Nephron (organoid): ENCODE data around the gene HSF5.
A peak's percentile ranks its signal among the peaks of the same experiment; 100 is the strongest.

Experiments
- H3K27ac Mint-ChIP-seq, 3 experiments: 2 replicates each; pipeline ENCODE4 v1.8.0; 2020; ENCODE audit warnings: mixed read lengths in 3 of 3, mild to moderate bottlenecking in 2 of 3, moderate library complexity in 1 of 3
- H3K27me3 Mint-ChIP-seq: 2 replicates; pipeline ENCODE4 v1.8.0; 2021; ENCODE audit warnings: low read depth, mild to moderate bottlenecking, moderate library complexity, mixed read lengths
- H3K36me3 Mint-ChIP-seq: 2 replicates; pipeline ENCODE4 v1.8.0; 2020; ENCODE audit warnings: low read depth, mixed read lengths
- H3K4me1 Mint-ChIP-seq: 2 replicates; pipeline ENCODE4 v1.8.0; 2020; ENCODE audit warnings: mixed read lengths
- H3K4me3 Mint-ChIP-seq, 3 experiments: 2 replicates each; pipeline ENCODE4 v1.8.0; 2020; ENCODE audit warnings: mild to moderate bottlenecking in 3 of 3, mixed read lengths in 3 of 3, moderate library complexity in 2 of 3
- H3K9me3 Mint-ChIP-seq: 2 replicates; pipeline ENCODE4 v1.8.0; 2020; ENCODE audit warnings: mixed read lengths
- CTCF ChIP-seq, 3 experiments: fragments of 200-600 bp; sonication (generic); IDR thresholded peaks; one replicate each; pipeline ENCODE4 v1.5.0; 2021; ENCODE audit warnings: antibody characterized with exemption in 3 of 3; ENCODE audit not compliant: unreplicated experiment in 3 of 3

Gene HSF5

GRCh38 chr17:58413684-58414083 is 74.5 kb downstream of the HSF5 start:
- Mint-ChIP-seq H3K27ac (no peak overlapping the region), H3K36me3 (no peaks in the 10 kb centered on the region), H3K9me3 (no peaks in the 10 kb centered on the region), H3K4me3 (peak overlapping the region; percentile 61 to 82 (median 82)), H3K27me3 (peaks cover 5% of the 10 kb centered on the region), H3K4me1 (no peaks in the 10 kb centered on the region)
- no peak for TF ChIP-seq CTCF (IDR thresholded peaks at IDR 0.05; ENCODE audit: unreplicated experiment in 3 of 3)

- no peak for TF ChIP-seq CTCF (IDR thresholded peaks at IDR 0.05; ENCODE audit: unreplicated experiment in 3 of 3)
- peaks cover 5% of the 10 kb centered on the region for H3K27me3 Mint-ChIP-seq
- no peaks in the 10 kb centered on the region for H3K36me3 Mint-ChIP-seq
- H3K9me3 Mint-ChIP-seq, result no peaks in the 10 kb centered on the region
- no peaks in the 10 kb centered on the region for H3K4me1 Mint-ChIP-seq
- peak overlapping the region; percentile 44 to 67 (median 45) for H3K4me3 Mint-ChIP-seq
- no peak overlapping the region for H3K27ac Mint-ChIP-seq
Measured at GRCh38 chr17:58412961-58413586, 75.1 kb downstream of the HSF5 start.

GRCh38 chr17:58412064-58412703 is 76.0 kb downstream of the HSF5 start:
- Mint-ChIP-seq H3K9me3 (no peaks in the 10 kb centered on the region), H3K4me3 (peak overlapping the region in 1 of 3 experiments; percentile 70), H3K36me3 (no peaks in the 10 kb centered on the region), H3K27me3 (peaks cover 5% of the 10 kb centered on the region), H3K27ac (no peak overlapping the region), H3K4me1 (no peaks in the 10 kb centered on the region)
- no peak for TF ChIP-seq CTCF (IDR thresholded peaks at IDR 0.05; ENCODE audit: unreplicated experiment in 3 of 3)

- no peak for TF ChIP-seq CTCF (IDR thresholded peaks at IDR 0.05; ENCODE audit: unreplicated experiment in 3 of 3)
- Mint-ChIP-seq H3K36me3 (no peaks in the 10 kb centered on the region), H3K4me1 (no peaks in the 10 kb centered on the region), H3K27ac (no peak overlapping the region), H3K27me3 (peaks cover 5% of the 10 kb centered on the region), H3K4me3 (peak overlapping the region in 1 of 3 experiments; percentile 70), H3K9me3 (no peaks in the 10 kb centered on the region)
Measured at GRCh38 chr17:58411408-58411894, 76.8 kb downstream of the HSF5 start.

GRCh38 chr17:58410714-58411407 is 77.3 kb downstream of the HSF5 start:
- no peaks in the 10 kb centered on the region for H3K36me3 Mint-ChIP-seq
- no peaks in the 10 kb centered on the region for H3K9me3 Mint-ChIP-seq
- no peak overlapping the region for H3K4me3 Mint-ChIP-seq
- no peaks in the 10 kb centered on the region for H3K4me1 Mint-ChIP-seq
- TF ChIP-seq CTCF (IDR thresholded peaks at IDR 0.05; ENCODE audit: unreplicated experiment in 3 of 3), result no peak
- H3K27ac Mint-ChIP-seq, result no peak overlapping the region
- peaks cover 5% of the 10 kb centered on the region for H3K27me3 Mint-ChIP-seq
